H9 (cell line): ENCODE data around the gene HOXD11. TPM values are rescaled to one million over a fixed set of nuclear protein-coding genes. Genes with fewer than 3 reads are reported as not detected.

Experiments
- DNase-seq: peaks from one replicate; pipeline ENCODE4 v3.0.0-alpha.2; 2017
- H2AFZ ChIP-seq: one replicate; pipeline ENCODE4 v1.6.1; 2013; ENCODE audit warnings: mild to moderate bottlenecking, low read length, control low read depth, moderate library complexity
- H2AK5ac ChIP-seq: 2 replicates; pipeline ENCODE4 v1.6.1; 2013; ENCODE audit warnings: low read length, control low read depth, mixed read lengths; ENCODE audit not compliant: insufficient read length
- H2BK120ac ChIP-seq: one replicate; pipeline ENCODE4 v1.6.1; 2013; ENCODE audit warnings: low read depth, mild to moderate bottlenecking, low read length, control low read depth, inconsistent platforms; ENCODE audit not compliant: poor library complexity, severe bottlenecking
- H2BK12ac ChIP-seq: 2 replicates; pipeline ENCODE4 v1.6.1; 2013; ENCODE audit warnings: low read length, control low read depth, mixed read lengths, low read depth; ENCODE audit not compliant: insufficient read length
- H2BK15ac ChIP-seq: 2 replicates; pipeline ENCODE4 v1.6.1; 2013; ENCODE audit warnings: low read depth, low read length, control low read depth
- H2BK20ac ChIP-seq: one replicate; pipeline ENCODE4 v1.6.1; 2013; ENCODE audit warnings: low read depth, mild to moderate bottlenecking, low read length, control low read depth, inconsistent platforms; ENCODE audit not compliant: poor library complexity, severe bottlenecking
- H2BK5ac ChIP-seq: 2 replicates; pipeline ENCODE4 v1.6.1; 2013; ENCODE audit warnings: low read length, control low read depth, mixed read lengths; ENCODE audit not compliant: insufficient read length
- H3K14ac ChIP-seq: 2 replicates; pipeline ENCODE4 v1.6.1; 2013; ENCODE audit warnings: low read length, control low read depth; ENCODE audit not compliant: insufficient read depth
- H3K18ac ChIP-seq: 2 replicates; pipeline ENCODE4 v1.6.1; 2013; ENCODE audit warnings: low read depth, mild to moderate bottlenecking, mixed read lengths, low read length, control low read depth; ENCODE audit not compliant: insufficient read length
- H3K23ac ChIP-seq: 2 replicates; pipeline ENCODE4 v1.6.1; 2013; ENCODE audit warnings: low read length, control low read depth, mixed read lengths, low read depth; ENCODE audit not compliant: insufficient read length
- H3K23me2 ChIP-seq: 2 replicates; pipeline ENCODE4 v1.6.1; 2013; ENCODE audit warnings: low read depth, mild to moderate bottlenecking, mixed read lengths, low read length, control low read depth; ENCODE audit not compliant: insufficient read length, poor library complexity, severe bottlenecking
- H3K27ac ChIP-seq: 2 replicates; pipeline ENCODE4 v1.5.1; 2013; ENCODE audit warnings: low read length, control low read depth, mixed read lengths, low read depth; ENCODE audit not compliant: insufficient read length
- H3K27me3 ChIP-seq: 2 replicates; pipeline ENCODE4 v1.6.1; 2013; ENCODE audit warnings: low read length, control low read depth, inconsistent platforms; ENCODE audit not compliant: insufficient read depth
- H3K4ac ChIP-seq: 2 replicates; pipeline ENCODE4 v1.6.1; 2013; ENCODE audit warnings: low read depth, mild to moderate bottlenecking, control low read depth, inconsistent platforms, low read length, moderate library complexity
- H3K4me1 ChIP-seq: 2 replicates; pipeline ENCODE4 v1.6.1; 2013; ENCODE audit warnings: low read length, control low read depth, inconsistent platforms; ENCODE audit not compliant: insufficient read depth
- H3K4me2 ChIP-seq: 2 replicates; pipeline ENCODE4 v1.6.1; 2013; ENCODE audit warnings: low read length, control low read depth, mixed read lengths; ENCODE audit not compliant: insufficient read length, insufficient read depth
- H3K56ac ChIP-seq: 2 replicates; pipeline ENCODE4 v1.6.1; 2013; ENCODE audit warnings: low read depth, mild to moderate bottlenecking, mixed read lengths, low read length, control low read depth; ENCODE audit not compliant: insufficient read length
- H3K79me1 ChIP-seq: 2 replicates; pipeline ENCODE4 v1.6.1; 2013; ENCODE audit warnings: low read depth, mild to moderate bottlenecking, moderate library complexity, low read length, control low read depth, inconsistent platforms; ENCODE audit not compliant: insufficient read depth, poor library complexity, severe bottlenecking
- H3K79me2 ChIP-seq: 2 replicates; pipeline ENCODE4 v1.6.1; 2013; ENCODE audit warnings: low read length, control low read depth, inconsistent platforms; ENCODE audit not compliant: insufficient read depth
- H3K9ac ChIP-seq: 2 replicates; pipeline ENCODE4 v1.6.1; 2013; ENCODE audit warnings: low read length, control low read depth, mixed read lengths; ENCODE audit not compliant: insufficient read length; ENCODE audit errors: extremely low read depth
- H3K9me3 ChIP-seq: one replicate; pipeline ENCODE4 v1.6.1; 2013; ENCODE audit warnings: low read depth, low read length, inconsistent platforms; ENCODE audit not compliant: control insufficient read depth
- H3T11ph ChIP-seq: one replicate; pipeline ENCODE4 v1.6.1; 2013; ENCODE audit warnings: mild to moderate bottlenecking, low read length, control low read depth, inconsistent platforms
- H4K20me1 ChIP-seq: one replicate; pipeline ENCODE4 v1.6.1; 2013; ENCODE audit not compliant: control insufficient read depth, insufficient read length, insufficient read depth
- H4K5ac ChIP-seq: 2 replicates; pipeline ENCODE4 v1.6.1; 2013; ENCODE audit warnings: low read depth, mild to moderate bottlenecking, mixed read lengths, low read length, control low read depth; ENCODE audit not compliant: insufficient read length
- H4K8ac ChIP-seq: replicated peaks from 2 replicates; pipeline ENCODE4 v1.6.1; 2013; ENCODE audit warnings: low read length, control low read depth, mixed read lengths, low read depth; ENCODE audit not compliant: insufficient read length
- H4K91ac ChIP-seq: 2 replicates; pipeline ENCODE4 v1.6.1; 2013; ENCODE audit warnings: low read depth, mild to moderate bottlenecking, moderate library complexity, mixed read lengths, low read length, control low read depth; ENCODE audit not compliant: insufficient read length
- H3K27ac Mint-ChIP-seq, 3 experiments: 2 replicates in 2 of 3; 3 replicates in 1 of 3; pipeline ENCODE4 v1.8.0; 2020 to 2021; ENCODE audit warnings: mixed read lengths in 3 of 3, mild to moderate bottlenecking in 1 of 3, moderate library complexity in 1 of 3
- H3K27me3 Mint-ChIP-seq: 2 replicates; pipeline ENCODE4 v1.8.0; 2021; ENCODE audit warnings: low read depth, mild to moderate bottlenecking, moderate library complexity, mixed read lengths
- H3K36me3 Mint-ChIP-seq, 3 experiments: 2 replicates in 2 of 3; 3 replicates in 1 of 3; pipeline ENCODE4 v1.8.0; 2020 to 2021; ENCODE audit warnings: low read depth in 3 of 3, mixed read lengths in 3 of 3; ENCODE audit not compliant: insufficient read depth in 1 of 3
- H3K4me1 Mint-ChIP-seq, 2 experiments: 2 replicates each; pipeline ENCODE4 v1.8.0; 2020; ENCODE audit warnings: mixed read lengths in 2 of 2
- H3K4me3 Mint-ChIP-seq, 2 experiments: 2 replicates in 1 of 2; 3 replicates in 1 of 2; pipeline ENCODE4 v1.8.0; 2020 to 2021; ENCODE audit warnings: mild to moderate bottlenecking in 2 of 2, mixed read lengths in 2 of 2, moderate library complexity in 1 of 2
- H3K9me3 Mint-ChIP-seq, 2 experiments: 2 replicates in 1 of 2; 3 replicates in 1 of 2; pipeline ENCODE4 v1.8.0; 2020; ENCODE audit warnings: mild to moderate bottlenecking in 2 of 2, mixed read lengths in 2 of 2, moderate library complexity in 1 of 2
- CTCF ChIP-seq: fragments of 200-600 bp; sonication (generic); conservative IDR thresholded peaks from 3 replicates; pipeline ENCODE4 v1.8.0; 2021; ENCODE audit warnings: antibody characterized with exemption, mild to moderate bottlenecking
- WGBS: extraction: QIAGEN DNeasy Blood & Tissue Kit; methylation state at CpG from one replicate; pipeline ENCODE4 v1.1.7; 2013; ENCODE audit warnings: missing lambda C conversion rate, low lambda C conversion rate, mixed read lengths; ENCODE audit not compliant: insufficient read length; ENCODE audit errors: extremely low coverage; 5-methylcytosine and 5-hydroxymethylcytosine counted together
- total RNA-seq: library from RNA; stranded (reverse); gene quantifications from 2 replicates; pipeline ENCODE4 v1.2.1, GENCODE V29; 2021

Gene HOXD11
- total RNA-seq, 1 experiment from 2014 or later, result not detected

GRCh38 chr2:176092270-176093144, 14.6 kb upstream of the HOXD11 start, which contains the start of gene HOXD13:
HOXD13 (plus strand) TSS chr2:176092721; CDS start chr2:176092891, 170 bp downstream.
- Mint-ChIP-seq H3K4me1 (peaks cover 21 to 34% of the 10 kb centered on the region in 2 experiments), H3K9me3 (peaks cover 8 to 25% of the 10 kb centered on the region in 2 experiments; a peak in 4 of 5 replicates), H3K4me3 (peak within 1 kb of the TSS; percentile 40 to 73), H3K27ac (no peak within 1 kb of the TSS), H3K36me3 (peaks cover 0 to 3% (median 0%) of the 10 kb centered on the region in 3 experiments; a peak in 2 of 7 replicates), H3K27me3 (peaks cover 97% of the 10 kb centered on the region)
- H2BK12ac ChIP-seq, result no peak within 1 kb of the TSS
- H2BK120ac ChIP-seq, result no peak within 1 kb of the TSS
- H4K91ac ChIP-seq, result no peak within 1 kb of the TSS
- H4K20me1 ChIP-seq, result no peaks in the 10 kb centered on the region
- no peak within 1 kb of the TSS for H2AK5ac ChIP-seq
- peak within 1 kb of the TSS; percentile 43 for H3K4me2 ChIP-seq
- H2BK15ac ChIP-seq, result no peak within 1 kb of the TSS
- H3T11ph ChIP-seq, result no peak within 1 kb of the TSS
- no peaks in the 10 kb centered on the region for H3K79me1 ChIP-seq
- H3K56ac ChIP-seq, result no peak within 1 kb of the TSS
- no peak for TF ChIP-seq CTCF
- H2AFZ ChIP-seq, result no peak within 1 kb of the TSS
- H3K9me3 ChIP-seq, result no peaks in the 10 kb centered on the region
- H3K9ac ChIP-seq, result no peak within 1 kb of the TSS
- H3K4ac ChIP-seq, result no peak within 1 kb of the TSS
- H3K18ac ChIP-seq, result no peak within 1 kb of the TSS
- H3K23me2 ChIP-seq, result no peaks in the 10 kb centered on the region
- H3K79me2 ChIP-seq, result no peaks in the 10 kb centered on the region
- no CpG with 5 or more reads among the region's 95 CpGs for WGBS
- H2BK5ac ChIP-seq, result no peak within 1 kb of the TSS
- peaks cover 3% of the 10 kb centered on the region; the same call in 1 of the 2 replicates for H3K4me1 ChIP-seq
- no peak within 1 kb of the TSS for H3K23ac ChIP-seq
- no peak within 1 kb of the TSS for H3K27ac ChIP-seq
- peaks cover 84% of the 10 kb centered on the region for H3K27me3 ChIP-seq
- no peak within 1 kb of the TSS for H4K5ac ChIP-seq
- H4K8ac ChIP-seq, result no peak within 1 kb of the TSS
- no peak within 1 kb of the TSS for H3K14ac ChIP-seq
- peak; percentile 86 for DNase-seq
- H2BK20ac ChIP-seq, result no peak within 1 kb of the TSS
